GM18519 (cell line): ENCODE measurements around the gene FBN1.

Experiments used
- ATAC-seq: cut with Tn5 transposase; IDR thresholded peaks from one replicate; pipeline ENCODE4 v1.9.1; 2021; ENCODE audit warnings: mild to moderate bottlenecking, moderate library complexity; ENCODE audit not compliant: unreplicated experiment, low FRiP score

Gene FBN1

GRCh38 chr15:48558226-48558625 lies 87.3 kb downstream of the FBN1 start:
- no peak for ATAC-seq

- ATAC-seq: no peak
Measured at GRCh38 chr15:48557335-48557734, 88.2 kb downstream of the FBN1 start.

GRCh38 chr15:48556159-48556897 lies 89.2 kb downstream of the FBN1 start:
- no peak for ATAC-seq

- ATAC-seq: no peak
Measured at GRCh38 chr15:48555241-48555881, 90.1 kb downstream of the FBN1 start.

- ATAC-seq: no peak
Measured at GRCh38 chr15:48554112-48554511, 91.4 kb downstream of the FBN1 start.

GRCh38 chr15:48553559-48553958 lies 92.0 kb downstream of the FBN1 start:
- ATAC-seq: no peak

GRCh38 chr15:48550822-48551525 lies 94.5 kb downstream of the FBN1 start:
- no peak for ATAC-seq

- ATAC-seq: no peak
Measured at GRCh38 chr15:48548455-48548854, 97.1 kb downstream of the FBN1 start.

GRCh38 chr15:48547286-48547685 lies 98.2 kb downstream of the FBN1 start:
- no peak for ATAC-seq

GRCh38 chr15:48546296-48546695 lies 99.2 kb downstream of the FBN1 start:
- ATAC-seq: no peak

GRCh38 chr15:48544778-48545177 lies 100.7 kb downstream of the FBN1 start:
- no peak for ATAC-seq

- peak; percentile 86 for ATAC-seq
Measured at GRCh38 chr15:48541341-48542278, 103.9 kb downstream of the FBN1 start.

GRCh38 chr15:48540756-48541155 lies 104.8 kb downstream of the FBN1 start:
- ATAC-seq: no peak

GRCh38 chr15:48538941-48539340 lies 106.6 kb downstream of the FBN1 start:
- ATAC-seq: no peak

- no peak for ATAC-seq
Measured at GRCh38 chr15:48537271-48538113, 108.0 kb downstream of the FBN1 start.

- no peak for ATAC-seq
Measured at GRCh38 chr15:48536681-48537091, 108.8 kb downstream of the FBN1 start.

- no peak for ATAC-seq
Measured at GRCh38 chr15:48533982-48534381, 111.5 kb downstream of the FBN1 start.

GRCh38 chr15:48532946-48533345 lies 112.6 kb downstream of the FBN1 start:
- ATAC-seq: no peak

- ATAC-seq: no peak
Measured at GRCh38 chr15:48530528-48530927, 115.0 kb downstream of the FBN1 start.

- ATAC-seq: no peak
Measured at GRCh38 chr15:48528921-48529320, 116.6 kb downstream of the FBN1 start.
